IMR-90 (cell line): ENCODE data around the gene COPS7A. TPM values are rescaled to one million over a fixed set of nuclear protein-coding genes. Genes with fewer than 3 reads are reported as not detected.
A peak's percentile ranks its signal among the peaks of the same experiment; 100 is the strongest.

Experiments used
- ATAC-seq: fragments of 200-7000 bp; cut with Tn5 transposase; 2 replicates; pipeline ENCODE4 v1.9.1; 2020; ENCODE audit warnings: low read depth, mild to moderate bottlenecking, moderate library complexity
- BruUV-seq: library from RNA; stranded (reverse); fragments of 400-500 nt; replicated peaks from 2 replicates; lab custom pipeline; 2021; lab: Mats Ljungman, UMichigan
- CTCF ChIA-PET: fragments of 300-600 bp; formaldehyde crosslinking; extraction: SDS; loops from one replicate; lab custom pipeline; 2021; ENCODE audit warnings: antibody characterized with exemption; lab: Yijun Ruan, JAX
- POLR2A ChIA-PET: fragments of 300-600 bp; sonication (Branson Sonifier 250); formaldehyde crosslinking; loops from one replicate; lab custom pipeline; 2022; ENCODE audit warnings: antibody characterized with exemption; ENCODE audit not compliant: unreplicated experiment; lab: Charles Lee
- DNase-seq: peaks from one replicate; pipeline ENCODE4 v3.0.0; 2013
- H2AFZ ChIP-seq: replicated peaks from 2 replicates; pipeline ENCODE3; 2013; ENCODE audit warnings: low read length, mild to moderate bottlenecking; ENCODE audit not compliant: poor library complexity
- H2AK5ac ChIP-seq: 2 replicates; pipeline ENCODE4 v1.6.1; 2013; ENCODE audit warnings: low read depth, low read length, inconsistent platforms
- H2AK9ac ChIP-seq: replicated peaks from 2 replicates; pipeline ENCODE3; 2013; ENCODE audit warnings: mild to moderate bottlenecking, low read depth, low read length, moderate library complexity; ENCODE audit not compliant: poor library complexity
- H2BK120ac ChIP-seq: 2 replicates; pipeline ENCODE4 v1.6.1; 2013; ENCODE audit warnings: low read depth, low read length, inconsistent platforms
- H2BK15ac ChIP-seq: 3 replicates; pipeline ENCODE4 v1.6.1; 2013; ENCODE audit warnings: low read depth, low read length, inconsistent platforms
- H2BK20ac ChIP-seq: 2 replicates; pipeline ENCODE4 v1.6.1; 2013; ENCODE audit warnings: low read depth, mild to moderate bottlenecking, inconsistent platforms, low read length, moderate library complexity
- H2BK5ac ChIP-seq: 2 replicates; pipeline ENCODE4 v1.6.1; 2013; ENCODE audit warnings: mild to moderate bottlenecking, low read depth, low read length, inconsistent platforms; ENCODE audit not compliant: poor library complexity, severe bottlenecking
- H3K14ac ChIP-seq: replicated peaks from 2 replicates; pipeline ENCODE4 v1.6.1; 2013; ENCODE audit warnings: low read depth, low read length, inconsistent platforms
- H3K18ac ChIP-seq: 2 replicates; pipeline ENCODE4 v1.6.1; 2013; ENCODE audit warnings: low read depth, low read length, control low read depth
- H3K23ac ChIP-seq: 2 replicates; pipeline ENCODE4 v1.6.1; 2013; ENCODE audit warnings: low read depth, low read length, inconsistent platforms
- H3K27ac ChIP-seq: 2 replicates; pipeline ENCODE4 v1.5.1; 2013; ENCODE audit warnings: mild to moderate bottlenecking, control low read depth, low read length; ENCODE audit not compliant: insufficient read depth
- H3K27me3 ChIP-seq: 2 replicates; pipeline ENCODE4 v1.6.1; 2013; ENCODE audit warnings: low read length; ENCODE audit not compliant: control insufficient read depth, insufficient read depth
- H3K36me3 ChIP-seq: 2 replicates; pipeline ENCODE4 v1.6.1; 2013; ENCODE audit warnings: low read length, mixed read lengths; ENCODE audit not compliant: control insufficient read depth, insufficient read depth
- H3K4ac ChIP-seq: 2 replicates; pipeline ENCODE4 v1.6.1; 2013; ENCODE audit warnings: low read depth, low read length, inconsistent platforms
- H3K4me1 ChIP-seq: 2 replicates; pipeline ENCODE4 v1.6.1; 2013; ENCODE audit warnings: low read length, mixed read lengths; ENCODE audit not compliant: control insufficient read depth, insufficient read depth
- H3K4me2 ChIP-seq: 2 replicates; pipeline ENCODE4 v1.6.1; 2013; ENCODE audit warnings: low read depth, mild to moderate bottlenecking, control low read depth, low read length, moderate library complexity
- H3K4me3 ChIP-seq: 2 replicates; pipeline ENCODE4 v1.5.1; 2013; ENCODE audit warnings: low read depth, mild to moderate bottlenecking, control low read depth, low read length, moderate library complexity; ENCODE audit not compliant: insufficient read depth
- H3K56ac ChIP-seq: 2 replicates; pipeline ENCODE4 v1.6.1; 2013; ENCODE audit warnings: low read length, inconsistent platforms; ENCODE audit not compliant: insufficient read depth; ENCODE audit errors: extremely low read depth
- H3K79me1 ChIP-seq, 2 experiments: 2 replicates each; pipeline ENCODE4 v1.6.1; 2013; ENCODE audit warnings: low read length in 2 of 2, inconsistent platforms in 1 of 2, low read depth in 1 of 2
- H3K9ac ChIP-seq: 2 replicates; pipeline ENCODE4 v1.6.1; 2013; ENCODE audit warnings: low read depth, low read length, control low read depth
- H3K9me1 ChIP-seq: 2 replicates; pipeline ENCODE4 v1.6.1; 2013; ENCODE audit warnings: low read length, inconsistent platforms; ENCODE audit not compliant: insufficient read depth
- H3K9me3 ChIP-seq: 2 replicates; pipeline ENCODE4 v1.6.1; 2013; ENCODE audit warnings: low read length; ENCODE audit not compliant: control insufficient read depth, insufficient read depth
- H4K20me1 ChIP-seq: 2 replicates; pipeline ENCODE4 v1.6.1; 2013; ENCODE audit warnings: low read length, inconsistent platforms; ENCODE audit not compliant: insufficient read depth
- H4K5ac ChIP-seq: 2 replicates; pipeline ENCODE4 v1.6.1; 2013; ENCODE audit warnings: mild to moderate bottlenecking, low read depth, low read length, control low read depth
- H4K8ac ChIP-seq, 2 experiments: 2 replicates each; pipeline ENCODE4 v1.6.1; 2013; ENCODE audit warnings: low read depth in 2 of 2, low read length in 2 of 2, control low read depth in 1 of 2, inconsistent platforms in 1 of 2
- H4K91ac ChIP-seq: 2 replicates; pipeline ENCODE4 v1.6.1; 2013; ENCODE audit warnings: low read depth, low read length, inconsistent platforms; ENCODE audit not compliant: insufficient read depth
- BHLHE40 ChIP-seq: fragments of 150-350 bp; IDR thresholded peaks from 2 replicates; pipeline ENCODE4 v1.6.1; 2016; ENCODE audit warnings: mild to moderate bottlenecking, low read depth, low read length
- CEBPB ChIP-seq: IDR thresholded peaks from 2 replicates; pipeline ENCODE4 v1.6.1; 2012; ENCODE audit warnings: low read depth, low read length, improper control_type of control experiment
- CTCF ChIP-seq: conservative IDR thresholded peaks from 2 replicates; pipeline ENCODE4 v1.5.1; 2012; ENCODE audit warnings: mild to moderate bottlenecking, low read depth, low read length, improper control_type of control experiment
- FOS ChIP-seq: fragments of 150-350 bp; IDR thresholded peaks from 2 replicates; pipeline ENCODE4 v1.6.1; 2016; ENCODE audit warnings: low read depth, low read length
- RAD21 ChIP-seq: IDR thresholded peaks from 2 replicates; pipeline ENCODE4 v1.6.1; 2012; ENCODE audit warnings: low read length, improper control_type of control experiment
- RFX5 ChIP-seq: IDR thresholded peaks from 2 replicates; pipeline ENCODE4 v1.8.0; 2012; ENCODE audit warnings: low read depth, mild to moderate bottlenecking, low read length, moderate library complexity
- SMC3 ChIP-seq: fragments of 150-350 bp; IDR thresholded peaks from 2 replicates; pipeline ENCODE4 v1.6.1; 2016; ENCODE audit warnings: low read depth, mild to moderate bottlenecking, antibody characterized with exemption, low read length, moderate library complexity
- WGBS, 2 experiments: methylation state at CpG; one replicate each; pipeline versions ENCODE4 v1.1.5 to v1.1.7; 2013; ENCODE audit warnings: missing lambda C conversion rate in 2 of 2; ENCODE audit not compliant: insufficient read length in 1 of 2; ENCODE audit errors: extremely low coverage in 2 of 2; 5-methylcytosine and 5-hydroxymethylcytosine counted together
- dilution Hi-C: fragments of 300-500 bp; cut with HindIII; formaldehyde crosslinking; loops from one replicate; pipeline ENCODE4 v1.14.3; 2018; ENCODE audit warnings: low sequenced_read_pairs; ENCODE audit not compliant: unreplicated experiment
- in situ Hi-C: fragments of 300-500 bp; cut with MboI; formaldehyde crosslinking; loops from 3 replicates; pipeline ENCODE4 v1.14.3; 2019; ENCODE audit warnings: low sequenced_read_pairs, inconsistent platforms, mixed read lengths
- intact Hi-C: fragments of 100-400 bp; cut with micrococcal nuclease; formaldehyde crosslinking; loops from 2 replicates; pipeline ENCODE4 v1.10.0; 2022
- polyA plus RNA-seq, 3 experiments: library from polyadenylated mRNA; depleted of rRNA; stranded (reverse); fragments of >200 nt; gene quantifications; 2 replicates each; pipeline ENCODE4 v1.2.3, GENCODE V29; 2012; ENCODE audit warnings: low replicate concordance in 1 of 3
- total RNA-seq: library from RNA; depleted of rRNA; stranded (reverse); fragments of >200 nt; gene quantifications from 2 replicates; pipeline ENCODE4 v1.2.3, GENCODE V29; 2012

Gene COPS7A
- total and polyA plus RNA-seq, 2 of the 4 experiments (the other 2 are of a cell fraction), result 58.8 to 135 TPM

- intact Hi-C loops, result no loop called here
- H3K9me1 ChIP-seq, result peaks cover 13% of the 10 kb centered on the region
- H4K8ac ChIP-seq, result no peak overlapping the region
- no peak overlapping the region for H3K18ac ChIP-seq
- H3K27ac ChIP-seq, result no peak overlapping the region
- ATAC-seq (no peak), DNase-seq (no peak)
- in situ Hi-C loops, result no loop called here
- BruUV-seq, result no TSS peak
- H3K27me3 ChIP-seq, result no peaks in the 10 kb centered on the region
- H3K4me3 ChIP-seq, result no peak overlapping the region
- H4K20me1 ChIP-seq, result peaks cover 35% of the 10 kb centered on the region
- H3K4me2 ChIP-seq, result no peak overlapping the region
- TF ChIP-seq FOS (no peak), CEBPB (no peak), RFX5 (no peak), BHLHE40 (no peak), SMC3 (no peak), RAD21 (no peak), CTCF (no peak)
- POLR2A ChIA-PET, result no interaction called here
- WGBS, 2 experiments, result 71% methylated on average over 1 of the region's 10 CpGs; no CpG with 5 or more reads in 1 of the 2 experiments
- no peak overlapping the region for H3K56ac ChIP-seq
- H2BK15ac ChIP-seq, result no peak overlapping the region
- H2AK9ac ChIP-seq, result peak overlapping the region; percentile 19
- H2BK20ac ChIP-seq, result no peak overlapping the region
- no peak overlapping the region for H2BK5ac ChIP-seq
- H3K9ac ChIP-seq, result no peak overlapping the region
- H3K4ac ChIP-seq, result no peak overlapping the region
- H3K9me3 ChIP-seq, result no peaks in the 10 kb centered on the region
- peaks cover 17% of the 10 kb centered on the region for H3K36me3 ChIP-seq
- H3K14ac ChIP-seq, result no peak overlapping the region
- no peak overlapping the region for H4K5ac ChIP-seq
- H3K4me1 ChIP-seq, result peaks cover 15% of the 10 kb centered on the region
- CTCF ChIA-PET, result interaction anchor here (1.4 kb wide), 1 partner anchor 17 kb away, joined by 5 read pairs; the partner anchor contains the start of gene MLF2
- dilution Hi-C loops, result no loop called here
- no peak overlapping the region for H4K91ac ChIP-seq
- H3K79me1 ChIP-seq, result peaks cover 15 to 46% of the 10 kb centered on the region in 2 experiments
- H2AFZ ChIP-seq, result no peak overlapping the region
- H2BK120ac ChIP-seq, result no peak overlapping the region
- H3K23ac ChIP-seq, result no peak overlapping the region
- H2AK5ac ChIP-seq, result no peak overlapping the region
Measured at GRCh38 chr12:6770600-6770999, 46.8 kb downstream of the COPS7A start.
